Keratinocyte (primary cell): Measurements from ENCODE around the gene ZNF438.

Source experiments
- CTCF ChIP-seq, 3 experiments: IDR thresholded peaks in 1 of 3; conservative IDR thresholded peaks in 1 of 3; optimal IDR thresholded peaks in 1 of 3; 2 replicates in 2 of 3; 3 replicates in 1 of 3; pipeline versions ENCODE3 to v1.5.1; 2011; ENCODE audit warnings: low read length in 3 of 3, mild to moderate bottlenecking in 3 of 3, moderate library complexity in 2 of 3, control low read depth in 1 of 3, inconsistent platforms in 1 of 3; ENCODE audit not compliant: insufficient read depth in 2 of 3; ENCODE audit errors: extremely low read depth in 1 of 3
- EZH2 ChIP-seq: IDR thresholded peaks from one replicate; pipeline ENCODE4 v1.6.1; 2012; ENCODE audit warnings: inconsistent platforms, mild to moderate bottlenecking, low read length, moderate library complexity

GRCh38 chr10:31035266-31035798 lies 3.7 kb upstream of the ZNF438 start:
- TF ChIP-seq CTCF (optimal IDR thresholded peaks at IDR 0.05 in 1 of 3, IDR thresholded peaks at IDR 0.05 in 1 of 3, conservative IDR thresholded peaks at IDR 0.05 in 1 of 3; ENCODE audit: extremely low read depth in 1 of 3, insufficient read depth in 2 of 3, low read length in 3 of 3) = no peak
- no peak for TF ChIP-seq EZH2
